Gastrocnemius medialis (tissue), 4 donors: Measurements from ENCODE around the gene PEX7. TPM values are rescaled to one million over a fixed set of nuclear protein-coding genes. Genes with fewer than 3 reads are reported as not detected.

Source experiments
- ATAC-seq, 2 donors: fragments of 150-250 bp; one replicate each; pipeline ENCODE4 v1.9.1; 2016
- DNase-seq, 2 donors: peaks; one replicate each; pipeline ENCODE4 v3.0.0-alpha.2; 2019
- H3K27ac ChIP-seq, 4 donors: fragments of 200-600 bp; sonication (generic); 1 replicate in 1 of 4; 2 replicates in 3 of 4; pipeline ENCODE4 v1.5.1; 2016 to 2018; ENCODE audit warnings: mild to moderate bottlenecking in 2 of 4, moderate library complexity in 1 of 4
- H3K27me3 ChIP-seq, 3 donors: fragments of 200-600 bp; sonication (generic) in 2 of 3; 1 replicate in 1 of 3; 2 replicates in 2 of 3; pipeline versions ENCODE4 v1.5.1 to v1.6.0; 2016 to 2019; ENCODE audit warnings: mild to moderate bottlenecking in 1 of 3, moderate library complexity in 1 of 3
- H3K36me3 ChIP-seq, 2 donors: fragments of 200-600 bp; sonication (generic) in 1 of 2; one replicate each; pipeline ENCODE4 v1.5.1; 2017 to 2018
- H3K4me1 ChIP-seq, 2 donors: fragments of 200-600 bp; sonication (generic) in 1 of 2; one replicate each; pipeline ENCODE4 v1.5.1; 2016 to 2017; ENCODE audit warnings: mild to moderate bottlenecking in 2 of 2
- H3K4me3 ChIP-seq, 4 donors: fragments of 200-600 bp; sonication (generic) in 3 of 4; 1 replicate in 1 of 4; 2 replicates in 3 of 4; pipeline ENCODE4 v1.5.1; 2016 to 2019; ENCODE audit warnings: mild to moderate bottlenecking in 2 of 4
- H3K9me3 ChIP-seq, 3 donors: fragments of 200-600 bp; sonication (generic) in 2 of 3; 1 replicate in 1 of 3; 2 replicates in 2 of 3; pipeline ENCODE4 v1.5.1; 2016 to 2019
- CTCF ChIP-seq, 5 experiments: fragments of 450-650 bp in 3 of 5; fragments of 200-600 bp in 2 of 5; sonication (generic) in 2 of 5; IDR thresholded peaks in 4 of 5; conservative IDR thresholded peaks in 1 of 5; 1 replicate in 4 of 5; 2 replicates in 1 of 5; pipeline ENCODE4 v1.5.1; 2016 to 2019; ENCODE audit warnings: antibody characterized with exemption in 5 of 5, mild to moderate bottlenecking in 3 of 5, moderate library complexity in 3 of 5
- POLR2A ChIP-seq, 2 donors: fragments of 450-650 bp; IDR thresholded peaks; one replicate each; pipeline ENCODE4 v1.6.1; 2017; ENCODE audit warnings: antibody characterized with exemption in 2 of 2, mild to moderate bottlenecking in 2 of 2, moderate library complexity in 2 of 2
- in situ Hi-C, 4 donors: fragments of 200-750 bp; cut with MboI; loops; one replicate each; pipeline versions ENCODE4 v1.15.0 to v1.8.0; 2017; ENCODE audit warnings: low sequenced_read_pairs in 4 of 4
- intact Hi-C: fragments of 100-400 bp; cut with DNase I; formaldehyde crosslinking; loops from one replicate; pipeline ENCODE4 v1.15.1; 2023; ENCODE audit warnings: low total_unique reads
- total RNA-seq, 4 donors: library from RNA; depleted of rRNA; stranded (reverse); fragments of >200 nt; gene quantifications; one replicate each; pipeline versions ENCODE4 v1.1.0 to v1.2.3, GENCODE V29; 2016

Gene PEX7
- total RNA-seq, 4 donors from 2014 or later: 0.32 to 10.6 (median 6.0) TPM

- in situ Hi-C loops (no loop called here), intact Hi-C loops (no loop called here)
- ATAC-seq (no peak), DNase-seq (no peak)
- TF ChIP-seq POLR2A (IDR thresholded peaks at IDR 0.05) (no peak), CTCF (IDR thresholded peaks at IDR 0.05 in 4 of 5, conservative IDR thresholded peaks at IDR 0.05 in 1 of 5) (no peak)
- Histone ChIP-seq H3K9me3 (no peaks in the 10 kb centered on the region), H3K4me1 (no peaks in the 10 kb centered on the region), H3K36me3 (no peaks in the 10 kb centered on the region), H3K27me3 (no peaks in the 10 kb centered on the region), H3K27ac (no peak overlapping the region), H3K4me3 (no peak overlapping the region)
Observed at GRCh38 chr6:136801581-136801980, 20.8 kb upstream of the PEX7 start.

GRCh38 chr6:136803608-136804007 is 18.8 kb upstream of the PEX7 start:
- no peaks in the 10 kb centered on the region for H3K4me1 ChIP-seq
- no peaks in the 10 kb centered on the region for H3K27me3 ChIP-seq
- in situ Hi-C loops (no loop called here), intact Hi-C loops (no loop called here)
- ATAC-seq (no peak), DNase-seq (no peak)
- no peak overlapping the region for H3K4me3 ChIP-seq
- no peak for TF ChIP-seq POLR2A (IDR thresholded peaks at IDR 0.05)
- no peak for TF ChIP-seq CTCF (IDR thresholded peaks at IDR 0.05 in 4 of 5, conservative IDR thresholded peaks at IDR 0.05 in 1 of 5)
- H3K27ac ChIP-seq: no peak overlapping the region
- no peaks in the 10 kb centered on the region for H3K36me3 ChIP-seq
- no peaks in the 10 kb centered on the region for H3K9me3 ChIP-seq

- ATAC-seq (no peak), DNase-seq (no peak)
- no peak overlapping the region for H3K4me3 ChIP-seq
- in situ Hi-C loops: no loop called here
- no peaks in the 10 kb centered on the region for H3K27me3 ChIP-seq
- H3K36me3 ChIP-seq: no peaks in the 10 kb centered on the region
- intact Hi-C loops: no loop called here
- H3K27ac ChIP-seq: no peak overlapping the region
- no peaks in the 10 kb centered on the region for H3K4me1 ChIP-seq
- no peaks in the 10 kb centered on the region for H3K9me3 ChIP-seq
- no peak for TF ChIP-seq POLR2A (IDR thresholded peaks at IDR 0.05)
- no peak for TF ChIP-seq CTCF (IDR thresholded peaks at IDR 0.05 in 4 of 5, conservative IDR thresholded peaks at IDR 0.05 in 1 of 5)
Observed at GRCh38 chr6:136809091-136809860, 13.1 kb upstream of the PEX7 start.

GRCh38 chr6:136811272-136811671 is 11.1 kb upstream of the PEX7 start:
- no peak overlapping the region for H3K27ac ChIP-seq
- in situ Hi-C loops: no loop called here
- no peak for ATAC-seq

More at GRCh38 chr6:136811272-136811671, 11.1 kb upstream of the PEX7 start:
- no peaks in the 10 kb centered on the region for H3K36me3 ChIP-seq
- intact Hi-C loops: no loop called here
- no peaks in the 10 kb centered on the region for H3K9me3 ChIP-seq
- no peak for DNase-seq
- no peaks in the 10 kb centered on the region for H3K4me1 ChIP-seq
- H3K27me3 ChIP-seq: no peaks in the 10 kb centered on the region
- no peak overlapping the region for H3K4me3 ChIP-seq
- TF ChIP-seq POLR2A (IDR thresholded peaks at IDR 0.05): no peak
- no peak for TF ChIP-seq CTCF (IDR thresholded peaks at IDR 0.05 in 4 of 5, conservative IDR thresholded peaks at IDR 0.05 in 1 of 5)
